Stimulated activated CD8-positive, alpha-beta memory T cell treated with anti-CD3 and anti-CD28 coated beads, Interleukin-4, amount 100 ng/mL, for 48 hours (primary cell): Measurements from ENCODE around the gene GSTCD.
"Not testable (repeated sequence)": the region's sequence is repeated elsewhere in the genome, so short reads cannot be mapped to it uniquely, and the experiment has no call there.

Experiments used
- DNase-seq: peaks from one replicate; pipeline ENCODE4 v3.0.0-alpha.2; 2020

Gene GSTCD, protein sequence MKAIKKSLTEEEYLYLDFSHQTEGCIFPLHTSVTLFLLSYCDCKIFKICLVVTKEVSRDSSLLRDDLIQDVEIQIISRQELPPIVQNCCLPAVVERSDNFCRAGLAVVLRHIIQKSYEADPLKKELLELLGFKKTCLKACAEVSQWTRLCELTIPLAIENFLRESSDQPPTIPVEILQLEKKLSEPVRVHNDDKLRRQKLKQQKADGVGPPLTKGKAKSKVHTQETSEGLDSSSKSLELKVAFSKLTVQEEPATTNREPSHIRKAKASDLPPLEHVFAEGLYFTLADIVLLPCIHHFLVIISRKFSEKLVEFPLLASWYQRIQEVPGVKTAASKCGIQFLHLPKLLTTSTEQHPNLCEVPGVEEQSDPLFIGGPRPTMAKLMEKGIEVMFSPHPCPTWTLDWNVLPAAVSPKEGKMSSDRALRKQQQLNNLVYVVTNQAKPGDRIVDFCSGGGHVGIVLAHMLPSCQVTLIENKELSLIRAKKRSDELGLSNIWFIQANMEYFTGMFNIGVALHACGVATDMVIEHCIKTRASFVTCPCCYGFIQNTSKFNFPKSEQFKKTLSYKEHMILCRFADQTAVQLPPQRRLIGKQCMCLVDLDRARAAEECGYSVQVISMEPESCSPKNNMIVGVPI

DNA sequence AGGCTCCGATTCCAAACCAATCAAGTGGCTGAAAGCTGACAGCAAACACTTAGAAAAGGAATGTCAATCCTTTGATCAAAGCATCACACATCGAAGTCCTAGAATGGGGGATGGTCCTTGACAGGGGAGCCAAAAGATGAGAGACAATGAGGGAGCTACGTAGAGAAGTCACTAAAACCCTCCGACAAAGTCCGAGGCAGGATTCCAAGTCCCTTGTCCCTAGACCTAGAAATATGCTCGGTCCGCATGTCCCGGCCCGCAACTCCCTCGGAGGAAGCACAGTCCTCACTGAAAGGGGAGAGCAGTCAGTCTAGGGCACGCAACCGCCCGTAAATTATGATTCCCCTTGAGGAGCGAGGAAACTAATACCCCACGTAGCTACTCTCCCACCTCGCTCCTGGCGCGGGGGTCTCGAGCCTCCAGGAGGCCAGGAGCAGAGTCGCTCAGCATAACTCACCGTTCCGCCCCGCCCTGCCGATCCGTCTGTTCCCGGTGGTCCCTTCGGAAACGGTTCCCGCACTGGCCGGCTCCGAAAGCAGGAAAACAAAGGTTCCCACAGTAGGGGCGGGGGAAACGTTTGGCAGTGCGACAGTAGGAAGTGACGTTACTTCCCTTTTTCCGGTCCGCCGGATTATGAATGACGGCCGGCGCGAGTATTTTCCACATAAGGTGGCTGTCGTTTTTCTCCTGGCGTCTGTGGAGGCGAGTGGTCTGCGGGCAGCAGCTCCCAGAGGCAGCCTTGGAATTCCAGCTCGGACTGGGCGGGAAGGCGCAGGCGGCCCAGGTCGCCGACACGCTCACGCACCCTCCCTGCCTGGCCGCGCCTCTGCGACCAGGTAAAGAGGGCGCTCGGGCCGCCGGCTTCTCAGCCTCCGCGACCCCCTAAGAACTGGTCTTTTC, at the start of gene GSTCD, which contains the start of gene INTS12:
Gene GSTCD (plus strand): TSS at position 604 of the 900 bp plus-strand sequence. CDS start 8,830 bp downstream, outside the sequence.
Gene INTS12 (minus strand): TSS at position 509 of the 900 bp plus-strand sequence. CDS start 8,684 bp downstream, outside the sequence.
- peak; percentile 92 for DNase-seq

- no peak for DNase-seq
Measured at GRCh38 chr4:105659190-105659589, 49.4 kb upstream of the GSTCD start.

GRCh38 chr4:105661028-105661427, 47.6 kb upstream of the GSTCD start:
- no peak for DNase-seq

- DNase-seq = no peak
Measured at GRCh38 chr4:105662935-105663675, 45.5 kb upstream of the GSTCD start.

DNA sequence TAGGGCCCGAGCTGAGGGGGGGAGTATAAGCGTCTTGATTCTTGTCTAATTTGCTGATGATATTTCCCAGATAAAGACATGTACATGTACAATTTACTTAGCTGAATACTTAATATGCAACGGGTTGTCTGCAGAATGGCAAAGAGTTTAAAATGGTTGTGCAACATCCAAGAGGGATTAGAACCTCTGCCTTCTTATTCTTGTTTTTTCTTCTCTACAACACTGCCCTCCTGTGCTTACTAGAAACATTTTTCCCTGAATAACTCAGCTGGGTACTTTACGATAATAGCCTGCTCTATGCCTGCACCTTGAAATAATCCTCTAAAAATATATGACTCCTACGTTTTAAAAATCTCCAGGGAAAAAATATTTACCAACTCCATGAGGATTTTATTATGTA, 41.9 kb upstream of the GSTCD start:
- no peak for DNase-seq

DNA sequence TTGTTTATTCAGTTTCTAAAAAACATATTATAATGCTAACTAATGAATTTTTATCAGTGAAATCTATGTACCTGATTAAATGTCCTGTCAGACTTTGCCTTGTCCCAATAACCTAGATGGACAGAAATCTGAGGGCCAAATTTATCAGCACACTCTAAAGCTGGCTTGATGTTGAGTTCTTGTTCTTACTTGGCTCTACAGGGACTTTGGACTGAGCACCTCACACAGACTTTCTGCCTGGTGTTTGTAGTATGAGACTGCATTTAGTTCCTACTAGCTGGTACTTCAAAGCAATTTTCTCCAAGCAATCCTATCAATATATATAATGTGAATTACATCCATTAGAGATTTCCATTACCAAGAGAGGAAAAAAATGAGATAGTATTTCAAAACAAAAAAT, 37.9 kb upstream of the GSTCD start:
- DNase-seq = no peak

- no peak for DNase-seq
Measured at GRCh38 chr4:105671301-105671700, 37.3 kb upstream of the GSTCD start.

GRCh38 chr4:105674011-105674410, 34.6 kb upstream of the GSTCD start:
- no peak for DNase-seq

DNA sequence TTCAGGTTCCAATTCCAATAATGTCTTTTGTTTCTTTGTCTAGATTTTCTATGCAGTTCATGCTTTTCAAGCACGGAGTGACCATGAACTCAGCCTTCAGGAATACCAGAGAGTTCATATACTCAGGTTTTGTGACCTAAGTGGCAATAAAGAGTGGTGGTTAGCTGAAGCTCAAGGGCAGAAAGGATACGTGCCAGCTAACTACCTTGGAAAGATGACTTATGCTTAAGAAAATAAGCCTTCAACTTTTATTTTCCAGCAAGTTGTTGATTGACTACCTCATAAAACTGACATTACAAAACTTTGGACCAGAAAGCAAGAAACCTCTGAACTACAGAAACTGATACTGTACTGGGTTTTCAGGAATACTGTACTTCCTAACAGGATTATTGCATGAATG, 30.9 kb upstream of the GSTCD start:
- no peak for DNase-seq

- DNase-seq = no peak
Measured at GRCh38 chr4:105679186-105679585, 29.4 kb upstream of the GSTCD start.

DNA sequence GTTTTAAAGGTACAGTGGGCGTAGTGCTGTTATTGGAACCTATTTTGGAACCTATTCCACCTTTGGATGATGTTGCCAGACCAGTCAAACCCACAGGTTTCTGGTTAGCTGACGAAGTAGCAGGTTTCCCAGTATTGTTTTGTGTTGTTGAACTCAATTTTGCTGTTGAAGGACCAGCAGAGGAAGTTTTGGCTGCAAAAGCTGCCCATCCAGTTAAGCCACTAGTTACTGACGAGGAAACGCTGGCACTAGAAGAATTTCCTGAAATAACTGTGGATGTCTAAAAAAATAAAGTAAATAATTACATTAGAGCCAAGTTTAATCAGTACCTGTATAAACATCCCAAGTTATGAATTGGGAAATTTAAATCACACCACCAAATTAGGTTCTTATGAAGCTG, 25.5 kb upstream of the GSTCD start:
- DNase-seq = no peak

GRCh38 chr4:105686571-105686970, 22.0 kb upstream of the GSTCD start:
- DNase-seq = no peak

- not testable (repeated sequence) for DNase-seq
Measured at GRCh38 chr4:105694812-105695211, 13.8 kb upstream of the GSTCD start.

GRCh38 chr4:105695832-105696231, 12.8 kb upstream of the GSTCD start:
- DNase-seq = not testable (repeated sequence)

DNA sequence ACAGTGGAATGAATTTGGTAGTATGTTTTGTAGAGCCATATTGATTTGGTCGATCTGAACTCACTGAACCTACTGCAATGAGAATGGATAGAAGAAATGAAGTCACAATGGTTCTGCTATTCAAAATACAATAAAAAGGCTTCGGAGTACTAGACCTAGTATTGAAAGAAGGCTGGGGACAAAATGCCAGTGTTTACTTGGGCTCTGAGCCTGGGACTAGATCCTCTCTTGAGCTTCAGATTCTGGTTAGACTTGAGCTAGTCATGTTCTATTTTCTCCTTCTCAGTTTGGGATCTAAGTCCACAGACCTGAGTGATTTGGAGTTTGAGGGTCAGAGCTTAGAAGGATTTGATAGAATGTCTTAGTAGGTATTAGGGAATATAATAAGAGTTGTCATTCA, 10.0 kb upstream of the GSTCD start:
- DNase-seq = no peak

GRCh38 chr4:105707782-105708180, 803 bp upstream of the GSTCD start:
- DNase-seq = no peak

DNA sequence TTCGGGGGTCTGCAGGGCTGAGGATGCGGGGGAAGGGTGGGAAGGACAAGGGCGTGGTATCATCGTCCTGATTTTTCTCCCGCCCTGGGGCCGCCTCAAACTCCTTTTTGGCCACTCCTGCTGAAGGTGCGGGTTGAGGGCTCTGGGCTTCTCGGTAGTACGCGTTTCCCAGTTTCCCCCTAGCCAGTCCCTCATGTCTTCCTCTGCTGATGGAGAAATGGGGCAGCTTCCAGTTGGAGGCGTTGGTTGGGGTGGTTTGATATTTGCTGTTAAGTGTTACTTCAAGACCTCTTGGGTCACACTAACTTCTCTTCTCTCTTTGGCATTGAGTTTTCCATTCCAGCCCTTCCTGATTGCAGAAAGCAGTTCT, 482 bp downstream of the GSTCD start:
- no peak for DNase-seq

GRCh38 chr4:105710012-105710600, 1.5 kb downstream of the GSTCD start:
- DNase-seq = no peak

GRCh38 chr4:105710678-105711077, 2.1 kb downstream of the GSTCD start:
- DNase-seq = no peak

DNA sequence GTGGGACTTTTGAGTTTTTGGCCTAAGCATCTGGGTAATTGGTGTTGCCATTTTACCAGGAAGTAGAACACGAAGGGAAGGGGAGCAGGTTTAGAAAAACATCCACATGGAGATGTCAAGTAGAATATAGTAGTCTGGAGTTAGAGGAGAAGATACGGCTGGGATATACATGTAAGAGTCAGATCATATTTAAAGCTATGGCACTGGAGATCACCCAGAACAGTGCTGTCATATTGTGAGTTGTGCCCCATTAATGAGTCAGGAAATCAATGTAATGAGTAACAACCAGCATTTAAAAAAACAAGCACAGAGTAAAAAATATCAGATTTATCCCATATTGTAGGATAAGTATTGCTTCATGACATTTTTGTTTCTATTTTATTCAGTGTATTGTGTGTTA, 4.2 kb downstream of the GSTCD start:
- no peak for DNase-seq

GRCh38 chr4:105714071-105714521, 5.5 kb downstream of the GSTCD start:
- DNase-seq = no peak

DNA sequence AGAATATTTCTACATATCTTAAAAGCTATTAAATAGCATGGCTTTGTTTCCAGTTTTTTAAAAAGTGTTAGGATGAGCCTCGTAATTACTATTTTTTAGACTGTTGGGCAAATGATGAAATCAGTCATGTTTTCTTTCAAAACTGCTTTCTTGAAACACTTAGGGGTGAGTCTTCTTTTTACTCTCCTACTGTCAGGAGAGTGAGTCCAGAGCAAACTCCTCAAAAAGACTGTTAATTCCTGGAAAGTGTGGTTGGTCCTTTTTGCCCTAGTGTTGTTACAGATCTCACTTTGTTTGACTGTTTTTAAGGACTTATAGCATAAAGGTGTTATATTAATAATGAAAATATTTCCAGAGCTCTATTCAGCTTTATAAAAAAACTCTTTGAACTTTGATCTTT, 6.3 kb downstream of the GSTCD start:
- no peak for DNase-seq
